GM10248 (cell line): Measurements from ENCODE around the gene ZNF174.

Source experiments
- CTCF ChIA-PET: fragments of 300-600 bp; sonication (Branson Sonifier 250); formaldehyde crosslinking; extraction: SDS; loops from one replicate; lab custom pipeline; 2021; ENCODE audit warnings: antibody characterized with exemption; lab: Yijun Ruan, JAX
- POLR2A ChIA-PET: fragments of 350-650 bp; sonication (Branson Sonifier 250); formaldehyde crosslinking; extraction: SDS; loops from one replicate; lab custom pipeline; 2020; ENCODE audit warnings: antibody characterized with exemption; lab: Yijun Ruan, JAX
- DNase-seq: peaks from one replicate; pipeline ENCODE4 v3.0.0; 2012; ENCODE audit errors: extremely low spot score
- TF ChIP-seq, protein P1 (sequence below): IDR thresholded peaks from 2 replicates; pipeline ENCODE4 v1.5.1; 2012; ENCODE audit warnings: mild to moderate bottlenecking, low read depth; ENCODE audit errors: extremely low read depth, missing control alignments, control extremely low read depth

ZNF174 gene

DNA sequence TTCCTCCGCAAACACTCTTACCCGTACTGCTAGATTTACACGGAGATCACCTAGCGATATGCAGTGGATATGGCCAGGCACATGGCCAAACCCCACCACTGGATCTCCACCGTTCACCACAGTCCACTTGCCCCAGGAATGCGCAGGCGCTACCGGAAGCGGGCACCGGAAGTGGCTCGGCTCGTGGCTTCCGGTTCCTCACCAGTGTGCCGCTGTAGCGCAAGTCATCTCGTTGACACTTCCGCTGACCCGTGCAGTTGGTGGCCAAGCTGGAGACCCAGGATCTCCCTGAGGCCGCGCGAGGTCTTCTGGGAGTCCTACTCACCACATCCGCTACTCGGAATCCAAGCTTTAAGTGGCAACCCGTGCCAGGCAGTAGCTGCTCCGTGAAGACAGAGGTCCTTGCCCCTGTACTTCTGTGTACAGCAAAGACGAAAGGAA lies 30.8 kb downstream of the ZNF174 start:
- DNase-seq, result no peak
- CTCF ChIA-PET, result no interaction called here
- POLR2A ChIA-PET, result interaction anchor here (0.5 to 1.3 kb wide), 5 partner anchors 12 to 188 kb away, joined by 3 to 6 read pairs (median 4); partner anchors contain the start of genes NAA60, ZNF174, ZNF597 and ZSCAN32
- TF ChIP-seq, protein P1, sequence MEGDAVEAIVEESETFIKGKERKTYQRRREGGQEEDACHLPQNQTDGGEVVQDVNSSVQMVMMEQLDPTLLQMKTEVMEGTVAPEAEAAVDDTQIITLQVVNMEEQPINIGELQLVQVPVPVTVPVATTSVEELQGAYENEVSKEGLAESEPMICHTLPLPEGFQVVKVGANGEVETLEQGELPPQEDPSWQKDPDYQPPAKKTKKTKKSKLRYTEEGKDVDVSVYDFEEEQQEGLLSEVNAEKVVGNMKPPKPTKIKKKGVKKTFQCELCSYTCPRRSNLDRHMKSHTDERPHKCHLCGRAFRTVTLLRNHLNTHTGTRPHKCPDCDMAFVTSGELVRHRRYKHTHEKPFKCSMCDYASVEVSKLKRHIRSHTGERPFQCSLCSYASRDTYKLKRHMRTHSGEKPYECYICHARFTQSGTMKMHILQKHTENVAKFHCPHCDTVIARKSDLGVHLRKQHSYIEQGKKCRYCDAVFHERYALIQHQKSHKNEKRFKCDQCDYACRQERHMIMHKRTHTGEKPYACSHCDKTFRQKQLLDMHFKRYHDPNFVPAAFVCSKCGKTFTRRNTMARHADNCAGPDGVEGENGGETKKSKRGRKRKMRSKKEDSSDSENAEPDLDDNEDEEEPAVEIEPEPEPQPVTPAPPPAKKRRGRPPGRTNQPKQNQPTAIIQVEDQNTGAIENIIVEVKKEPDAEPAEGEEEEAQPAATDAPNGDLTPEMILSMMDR, result no peak

DNA sequence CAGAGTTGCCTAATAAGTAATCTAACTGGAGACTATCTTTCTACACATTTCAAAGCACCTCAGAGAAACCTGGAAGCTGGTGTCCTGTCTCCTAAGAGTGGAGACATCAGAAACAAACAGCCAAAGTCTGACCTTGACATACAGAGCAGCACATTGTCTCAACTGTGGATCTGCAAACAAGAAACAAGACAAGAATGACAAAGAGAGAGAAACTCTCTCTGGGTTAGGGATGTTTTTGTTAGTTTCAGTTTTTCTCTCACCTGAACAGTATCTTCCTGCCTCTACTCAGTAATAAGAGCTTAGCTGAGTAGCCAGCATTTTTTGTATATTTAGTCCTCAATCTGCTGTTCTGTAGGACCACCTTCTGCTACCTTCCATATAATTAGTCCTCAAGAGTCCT lies 33.4 kb downstream of the ZNF174 start:
- DNase-seq, result peak; percentile 37
- ChIA-PET POLR2A (no interaction called here), CTCF (interaction anchor here (1.4 kb wide), 1 partner anchor 11 kb away, joined by 3 read pairs; no protein-coding TSS in a partner anchor)
- TF ChIP-seq, protein P1, result no peak

DNA sequence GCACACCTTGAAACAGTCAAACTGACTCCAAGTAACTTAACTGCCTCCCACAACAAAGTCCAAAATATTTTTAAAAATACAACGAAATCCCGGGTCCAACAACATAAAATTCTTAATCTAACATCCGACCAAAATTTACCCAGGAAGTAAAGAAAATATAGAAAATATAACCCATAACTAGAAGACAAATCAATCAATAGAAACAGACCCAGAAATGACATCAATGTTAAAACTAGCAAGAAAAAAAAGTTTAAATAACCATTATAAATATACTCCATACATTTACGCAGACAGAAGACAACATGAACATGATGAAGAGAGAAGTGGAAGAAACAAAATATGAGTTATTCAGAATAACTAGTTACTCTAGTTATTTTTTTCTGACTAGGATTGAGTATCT lies 38.6 kb downstream of the ZNF174 start:
- ChIA-PET CTCF (no interaction called here), POLR2A (no interaction called here)

DNA sequence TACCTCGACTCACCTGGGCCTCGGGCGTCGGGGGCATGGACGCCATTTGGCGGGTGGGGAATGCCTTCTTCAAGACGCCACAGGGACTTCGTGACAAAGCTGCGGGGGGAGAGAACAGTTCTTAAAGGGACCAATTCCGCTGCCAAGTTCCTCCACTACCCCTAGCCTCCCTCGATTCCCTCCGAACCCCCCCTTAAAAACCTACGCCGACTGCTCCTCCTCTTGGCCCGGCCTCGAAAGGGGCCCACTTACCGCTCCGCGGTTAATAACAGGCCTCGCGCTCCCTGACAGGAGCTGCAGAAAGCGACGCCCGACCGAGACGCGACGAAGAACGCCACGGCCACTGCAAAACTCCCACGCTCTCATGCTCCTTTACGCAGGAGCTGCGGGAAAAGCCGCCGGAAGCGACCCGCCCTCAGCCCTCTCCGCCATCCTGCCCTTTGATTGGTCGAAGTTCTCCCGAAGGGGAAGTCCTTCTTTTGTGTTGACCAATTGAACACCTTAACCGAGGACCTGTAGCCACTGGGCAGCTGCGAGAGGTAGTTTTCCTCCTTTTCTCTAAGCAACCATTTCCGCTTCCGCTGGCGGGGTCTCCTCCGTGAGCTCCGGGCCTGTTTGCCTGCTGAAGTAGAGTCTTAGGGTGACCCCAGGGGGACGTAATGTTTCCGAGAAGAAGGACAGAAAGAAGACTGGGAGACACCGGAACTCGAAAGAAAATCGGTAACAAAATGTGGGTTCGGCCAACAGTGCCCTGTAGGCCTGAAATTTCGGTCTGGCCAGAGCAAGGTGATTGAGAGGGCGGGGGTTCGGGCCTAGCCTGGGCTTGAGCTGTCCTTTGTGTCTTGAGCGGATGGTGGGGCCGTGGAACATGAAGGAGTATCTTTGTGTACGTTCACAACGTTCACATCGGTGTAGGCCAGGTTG lies 42.4 kb downstream of the ZNF174 start, which contains the start of the genes NAA60 and ZNF597:
Gene NAA60, plus strand, starts transcription at position 573 of the 924 bp plus-strand sequence. CDS start 32,548 bp downstream, outside the sequence.
Gene ZNF597, minus strand, starts transcription at position 397 of the 924 bp plus-strand sequence. Its CDS starts 351 bp downstream, at position 46.
- ChIA-PET POLR2A (interaction anchor here (0.5 to 2.0 kb wide), 9 partner anchors 10 to 560 kb away, joined by 3 to 13 read pairs (median 5); partner anchors contain the start of genes FLYWCH2, ZNF174, ZNF263 and ZSCAN32), CTCF (interaction anchor here (0.9 to 2.0 kb wide), 4 partner anchors 12 to 314 kb away, joined by 4 to 6 read pairs (median 5); partner anchors contain the start of genes ZNF174 and ZSCAN32)
- TF ChIP-seq, protein P1, result no peak
- DNase-seq, result peak; percentile 89

More for the DNA sequence above, 38.6 kb downstream of the ZNF174 start:
- no peak for DNase-seq
- TF ChIP-seq, protein P1, result no peak

DNA sequence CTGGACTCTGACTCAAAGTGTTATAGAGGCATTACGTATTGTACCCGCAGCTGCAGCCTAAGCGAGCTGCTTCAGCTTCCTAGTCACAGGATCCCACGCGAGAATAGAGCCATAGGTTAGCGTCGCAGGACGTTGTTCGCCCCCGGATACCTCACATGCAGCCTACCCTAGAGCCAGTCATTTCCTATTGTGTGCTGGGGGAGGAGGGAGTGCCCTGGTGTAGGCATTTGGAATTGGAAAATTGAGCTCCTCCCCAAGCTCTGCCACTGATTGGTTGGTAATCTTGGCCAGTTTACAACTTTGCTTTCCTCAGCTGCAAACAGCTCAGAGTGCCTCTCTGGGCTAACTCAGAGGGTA lies 43.0 kb downstream of the ZNF174 start:
- ChIA-PET POLR2A (interaction anchor here (0.5 to 2.0 kb wide), 9 partner anchors 9 to 561 kb away, joined by 3 to 13 read pairs (median 4); partner anchors contain the start of genes FLYWCH2, ZNF174, ZNF263 and ZSCAN32), CTCF (interaction anchor here (0.9 to 2.0 kb wide), 4 partner anchors 12 to 314 kb away, joined by 4 to 6 read pairs (median 5); partner anchors contain the start of genes ZNF174 and ZSCAN32)
- TF ChIP-seq, protein P1, result no peak
- no peak for DNase-seq

DNA sequence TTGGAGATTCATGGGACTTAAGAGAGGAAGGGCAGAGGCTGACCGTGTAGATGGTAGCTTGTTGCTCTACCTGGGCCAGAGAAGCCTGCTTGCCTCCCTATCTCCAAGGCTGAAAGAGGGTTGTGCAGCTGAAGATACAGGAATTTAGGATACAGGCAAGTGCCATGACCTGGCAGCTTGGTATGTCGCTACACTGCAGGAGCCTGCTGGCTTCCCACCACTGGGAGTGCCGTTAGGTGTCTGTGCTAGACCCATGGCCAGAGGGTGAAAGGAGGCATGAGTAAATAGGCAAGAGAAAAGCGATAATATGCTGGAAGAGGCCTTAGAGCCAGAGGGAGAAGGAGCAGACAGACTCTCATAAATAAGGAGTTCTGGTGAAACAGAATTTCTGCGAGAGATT lies 53.1 kb downstream of the ZNF174 start:
- no peak for DNase-seq
- ChIA-PET CTCF (no interaction called here), POLR2A (interaction anchor here (2.1 kb wide), 1 partner anchor 10 kb away, joined by 5 read pairs; the partner anchor contains the start of gene NAA60)
- TF ChIP-seq, protein P1, result no peak
